Stimulated activated CD8-positive, alpha-beta memory T cell treated with anti-CD3 and anti-CD28 coated beads, Interleukin-12 subunit alpha, Interleukin-12 subunit beta, amount 100 ng/mL, for 1 hour (primary cell): ENCODE results near the gene VAX1.

Experiments
- DNase-seq: peaks from one replicate; pipeline ENCODE4 v3.0.0-alpha.2; 2020; ENCODE audit warnings: low read depth

The VAX1 gene

DNA sequence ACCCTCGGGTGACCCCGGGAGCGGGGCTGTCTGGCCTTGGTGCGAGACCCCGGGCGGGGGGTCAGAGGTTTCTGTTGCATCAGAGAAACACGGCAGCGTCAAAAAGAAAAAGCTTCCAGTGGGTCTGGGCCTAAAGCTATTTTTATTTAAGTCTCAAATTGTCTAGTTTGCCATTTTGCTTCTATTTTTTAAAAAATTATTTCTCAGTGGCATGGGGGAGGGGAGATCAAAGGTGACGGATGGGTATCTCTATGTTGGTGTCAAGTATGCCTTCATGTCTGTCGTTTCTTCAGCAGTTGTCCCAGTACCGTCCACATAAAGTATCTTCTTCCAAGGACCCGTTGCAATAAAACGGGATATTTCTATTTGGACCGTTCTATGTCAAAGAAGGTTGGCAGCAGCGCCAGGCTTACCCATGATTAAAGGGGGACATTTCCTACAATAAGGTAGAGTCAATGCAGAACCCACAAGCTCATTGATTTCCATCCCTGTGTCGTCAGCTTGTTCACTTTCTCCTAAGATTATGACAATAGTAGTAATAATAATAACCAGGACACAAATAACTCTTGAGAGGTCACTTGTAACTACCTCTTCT is 26.0 kb upstream of the VAX1 start:
- no peak for DNase-seq

DNA sequence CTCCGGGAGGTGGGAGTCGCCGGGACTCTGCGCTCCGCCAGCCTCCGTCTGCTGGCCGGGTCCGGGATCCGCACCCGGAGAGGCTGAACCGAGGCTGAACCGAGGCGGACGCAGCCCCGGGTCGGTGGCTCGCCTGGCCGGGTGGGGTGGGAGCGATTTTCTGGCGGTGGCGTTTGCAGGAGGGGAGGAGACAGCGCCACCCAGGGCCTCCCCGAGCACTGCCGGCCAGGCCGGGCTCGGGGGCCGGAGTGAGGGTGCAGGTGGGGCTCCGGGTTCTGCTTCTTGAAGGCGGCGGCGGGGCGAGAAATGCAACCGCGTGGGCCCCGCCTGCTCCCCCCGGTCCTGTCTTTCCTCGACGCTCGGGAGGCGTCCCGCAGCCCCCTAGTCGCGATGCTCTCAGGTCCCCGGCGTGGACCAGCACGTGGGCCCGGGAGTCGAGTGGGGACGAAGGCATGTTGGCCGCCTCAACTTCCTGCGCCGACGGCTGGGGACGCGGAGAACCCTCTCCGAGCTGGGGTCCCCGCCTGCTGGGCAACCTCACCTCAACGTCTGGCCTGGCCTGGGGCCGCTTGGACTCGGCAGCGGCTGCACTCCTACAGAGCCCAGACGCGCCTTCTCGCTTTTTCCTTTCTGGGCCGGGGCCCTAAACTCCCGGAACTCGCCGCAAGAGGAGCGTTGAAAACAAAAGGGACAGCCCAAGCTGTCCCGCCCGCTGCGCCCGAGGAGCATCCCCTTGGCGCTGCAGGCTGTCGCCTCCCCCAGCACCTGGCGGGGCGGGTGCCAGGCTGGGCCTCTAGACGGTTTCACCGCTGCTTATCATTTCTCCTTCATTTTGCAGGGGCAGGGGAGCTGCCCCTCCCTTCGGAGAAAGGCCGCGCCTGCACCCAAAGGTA is 25.2 kb upstream of the VAX1 start:
- no peak for DNase-seq

DNA sequence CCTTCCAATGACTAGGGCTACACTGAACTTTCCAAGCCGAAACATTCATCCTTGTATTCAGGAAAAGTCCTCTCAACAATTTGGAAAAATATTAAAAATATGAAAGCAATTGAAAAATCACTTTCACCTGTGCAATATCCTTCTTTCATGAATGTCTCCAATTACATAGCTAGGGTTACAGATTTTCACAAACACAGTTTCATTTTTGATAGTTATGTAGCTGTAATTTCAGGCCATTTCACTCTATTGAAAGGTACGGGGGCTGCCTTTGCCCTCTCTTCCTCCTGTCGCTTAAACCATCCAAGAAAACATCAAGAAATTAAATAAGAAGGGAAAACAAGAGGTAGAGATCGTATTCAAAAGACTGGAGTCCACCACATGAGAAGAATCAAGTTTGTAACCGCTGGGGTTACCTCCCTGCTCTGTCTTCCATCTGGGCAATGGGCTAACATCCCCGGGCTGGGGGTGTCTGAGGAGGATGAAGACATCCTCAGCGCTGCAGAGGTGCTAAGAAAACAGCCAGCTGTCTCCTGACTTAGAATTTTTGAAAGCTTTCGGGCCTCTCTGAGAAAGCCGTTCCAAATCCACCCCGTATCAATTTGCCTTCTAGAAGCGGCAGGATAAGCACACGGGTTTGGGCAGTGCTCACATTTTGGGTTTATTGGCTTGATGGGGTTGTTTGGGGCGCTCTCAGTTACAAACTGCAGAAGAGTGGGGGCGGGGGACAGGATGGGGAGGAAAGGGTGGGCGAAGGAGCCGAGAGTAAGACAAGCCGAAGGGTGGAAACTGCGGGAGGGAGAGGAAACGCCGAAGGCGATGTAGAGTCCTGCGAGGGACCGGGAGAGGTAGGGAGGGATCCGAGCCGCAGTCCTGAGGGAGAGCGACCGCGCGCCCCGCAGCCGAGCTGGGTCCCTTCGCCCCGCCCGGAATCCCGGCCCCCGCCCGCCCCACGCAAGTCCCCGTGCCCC is 24.3 kb upstream of the VAX1 start:
- no peak for DNase-seq

DNA sequence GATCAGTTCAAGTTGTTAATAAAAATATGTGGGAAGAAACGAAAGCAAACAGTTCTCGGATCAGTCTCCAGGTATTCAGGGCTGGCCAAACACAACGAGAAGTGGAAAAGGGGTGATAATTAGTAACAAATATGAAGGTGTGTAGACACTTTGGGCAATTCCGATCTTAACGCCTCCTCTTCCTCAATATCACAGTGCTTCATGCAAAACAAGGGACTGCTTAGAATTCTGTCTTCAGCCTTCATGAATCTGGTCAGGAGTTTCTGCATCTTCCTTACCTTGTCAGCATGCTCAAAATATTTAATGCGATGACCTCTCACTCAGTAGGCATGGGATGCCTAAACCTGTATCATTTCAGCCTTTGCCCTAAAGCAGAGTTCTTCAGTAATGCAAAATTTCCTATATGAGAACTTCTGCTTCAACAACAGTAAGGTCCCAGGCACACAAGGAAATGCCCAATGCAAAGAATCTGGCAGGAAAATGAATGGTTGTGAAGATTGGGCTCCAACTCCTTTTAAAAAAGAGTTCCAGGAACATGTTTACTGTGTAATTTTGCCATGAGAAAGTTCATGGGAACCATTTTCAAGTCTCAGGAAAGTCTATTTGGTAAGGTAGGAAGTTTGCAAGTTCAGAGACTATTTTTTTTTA is 23.4 kb upstream of the VAX1 start:
- DNase-seq, result no peak

DNA sequence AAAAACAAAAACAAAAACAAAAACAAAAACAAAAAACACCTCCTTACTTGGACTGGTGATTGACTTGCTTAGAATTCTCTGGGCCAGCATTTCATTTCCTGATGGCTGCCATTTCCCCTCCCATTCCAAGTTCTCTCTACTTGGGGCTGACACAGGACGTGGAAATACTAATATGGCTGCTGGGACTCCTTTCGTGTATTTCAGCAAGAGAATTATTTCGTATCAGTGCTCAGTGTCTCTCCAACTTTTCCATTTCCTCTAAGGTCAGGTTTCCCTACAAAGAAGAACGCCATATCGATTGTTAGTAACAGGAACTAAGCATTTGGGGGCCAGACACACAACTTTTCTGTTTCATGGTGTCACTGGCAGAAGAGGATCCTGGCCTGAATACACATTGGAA is 22.5 kb upstream of the VAX1 start:
- no peak for DNase-seq

DNA sequence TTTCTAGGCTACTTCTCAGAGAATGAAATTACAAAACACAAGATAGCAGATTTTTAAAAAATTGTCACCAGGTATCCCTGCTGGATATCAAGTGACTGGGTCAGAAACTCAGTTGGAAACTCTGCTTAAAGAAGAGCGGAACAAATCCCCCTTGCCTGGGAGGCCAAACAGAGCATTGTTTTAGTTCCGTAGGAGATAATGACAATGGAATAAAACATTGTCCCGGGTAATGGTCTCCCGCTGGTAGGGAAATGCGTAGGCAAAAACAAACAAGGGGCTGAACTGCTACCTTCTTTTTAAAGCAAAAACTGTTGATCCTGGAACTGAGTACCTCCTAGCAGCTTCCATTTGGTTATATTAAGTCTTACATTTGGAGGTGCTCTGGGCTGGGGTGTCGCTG is 21.3 kb upstream of the VAX1 start:
- DNase-seq, result no peak

DNA sequence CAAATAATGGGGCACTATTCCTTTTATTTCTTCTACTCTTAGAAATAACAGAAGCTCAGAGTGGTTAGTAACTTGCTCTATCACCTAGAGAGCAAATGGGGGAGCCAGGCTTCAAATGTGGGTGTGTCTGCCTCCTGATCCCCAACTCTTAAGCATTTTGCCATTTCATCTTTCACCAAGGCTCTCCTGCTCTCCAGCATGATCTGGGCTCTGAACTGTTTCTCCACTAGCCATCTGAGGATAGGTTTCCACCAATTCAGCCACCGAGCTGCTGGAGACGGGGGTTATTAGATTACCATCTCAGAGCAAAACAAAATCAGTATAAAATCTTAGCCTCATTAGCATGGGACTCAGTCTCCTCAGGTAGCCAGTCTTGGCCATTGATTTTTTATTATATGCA is 20.2 kb upstream of the VAX1 start:
- DNase-seq, result no peak

DNA sequence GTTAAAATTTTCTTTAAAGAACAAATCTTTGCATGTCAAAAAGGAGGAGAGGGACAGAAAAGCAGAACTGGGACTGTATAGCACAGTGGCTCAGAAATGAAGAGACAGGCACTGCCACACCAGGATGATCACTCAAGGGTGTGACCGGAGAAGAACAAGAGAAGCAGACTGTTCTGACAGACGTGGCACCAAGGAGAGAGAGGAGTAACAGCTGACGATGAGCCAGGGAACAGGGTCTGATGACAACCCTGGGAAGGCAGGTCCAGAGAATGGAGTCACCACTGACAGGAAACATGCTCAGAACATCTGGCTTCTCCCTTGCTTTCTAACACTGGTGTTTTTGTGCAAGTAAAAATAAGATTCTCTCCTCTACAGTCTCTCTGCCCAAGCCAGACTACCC is 14.6 kb upstream of the VAX1 start:
- no peak for DNase-seq

DNA sequence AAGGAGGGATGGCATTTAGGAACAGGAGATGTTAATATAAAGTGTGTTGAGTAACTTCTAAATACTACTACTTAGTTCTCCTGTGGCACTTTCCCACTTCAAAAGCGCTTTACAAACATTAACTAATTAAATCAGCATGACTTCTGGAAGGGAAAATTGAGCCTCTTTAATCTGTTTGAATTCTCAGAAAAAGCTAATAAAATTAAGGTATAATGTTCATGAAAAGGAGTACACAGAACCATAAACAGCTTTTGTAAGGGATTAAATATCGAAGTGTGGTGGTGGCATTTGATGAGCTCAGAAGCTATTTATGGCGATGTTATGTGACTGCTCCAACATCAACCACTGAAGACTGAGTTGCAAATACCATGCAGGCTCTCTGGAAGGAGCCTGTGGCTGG is 10.2 kb upstream of the VAX1 start:
- DNase-seq, result no peak

DNA sequence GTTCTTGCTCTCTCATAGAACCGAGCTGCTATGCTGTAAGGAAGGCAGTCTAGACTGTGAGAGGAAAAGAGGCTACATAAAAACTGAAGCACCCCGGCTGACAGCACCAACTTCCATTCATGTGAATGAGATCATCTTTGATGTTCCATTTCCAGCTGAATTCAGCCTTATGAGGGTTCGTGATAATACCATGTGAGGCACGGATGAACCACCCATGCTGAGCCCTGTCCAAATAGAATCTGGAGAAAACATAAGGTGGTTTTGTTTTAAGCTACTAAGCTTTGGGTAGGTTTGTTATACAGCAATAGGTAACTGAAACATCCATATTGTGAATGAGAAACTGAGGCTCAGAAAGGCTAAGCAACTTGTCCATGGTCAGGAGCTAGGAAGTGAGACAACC is 6.9 kb upstream of the VAX1 start:
- no peak for DNase-seq

DNA sequence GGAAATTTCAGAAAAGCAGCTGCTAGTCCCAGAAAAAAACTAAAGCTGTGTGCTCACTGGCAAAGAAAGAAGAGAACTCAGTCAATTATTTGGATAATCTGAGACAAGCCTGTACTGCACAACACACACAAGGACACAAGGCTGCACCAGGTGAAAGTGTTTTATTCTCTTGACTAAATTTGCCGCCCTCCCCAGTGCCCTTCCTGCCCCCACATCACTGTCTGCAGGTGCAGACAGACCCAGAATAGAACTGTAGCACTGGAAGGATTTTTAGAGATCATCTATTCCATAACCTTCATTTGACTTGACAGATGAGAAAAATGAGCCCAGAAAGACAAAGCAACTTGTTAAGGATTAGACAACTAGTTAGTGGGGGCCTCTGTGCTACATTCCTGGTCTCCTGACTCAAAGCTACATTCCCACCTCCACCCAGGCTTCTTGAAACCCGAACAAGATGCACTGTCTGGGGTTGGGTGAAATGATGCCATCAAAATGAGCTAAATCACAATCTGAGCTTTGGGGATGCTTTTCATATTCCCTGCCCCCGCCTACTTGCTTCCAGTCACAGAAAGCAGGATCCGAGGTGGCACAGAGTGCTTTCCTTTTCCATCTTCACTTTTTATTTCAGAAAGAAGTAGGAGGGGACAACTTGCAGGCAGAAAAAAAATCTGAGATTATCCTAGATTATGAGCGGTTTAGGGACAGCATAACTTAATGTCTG is 5.2 kb upstream of the VAX1 start:
- no peak for DNase-seq

DNA sequence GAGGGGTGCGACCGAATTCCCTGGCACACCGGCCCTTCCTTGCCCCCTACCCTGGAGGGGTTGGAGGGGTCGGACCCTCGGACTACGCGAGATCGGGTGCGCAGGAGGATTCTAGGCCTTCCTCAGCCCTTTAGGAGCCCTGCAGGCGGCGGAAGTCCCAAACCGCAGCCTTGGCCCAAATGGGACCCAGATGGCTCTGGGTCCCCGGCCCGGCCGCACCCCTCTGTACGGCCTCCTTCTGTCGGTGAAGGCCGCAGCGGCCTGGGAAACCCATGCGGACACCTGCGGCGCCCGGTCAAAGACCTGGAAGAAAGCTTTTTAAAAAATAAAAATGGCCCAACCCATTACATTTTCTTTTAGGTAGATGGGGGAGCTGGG is 2.4 kb upstream of the VAX1 start:
- DNase-seq, result no peak

DNA sequence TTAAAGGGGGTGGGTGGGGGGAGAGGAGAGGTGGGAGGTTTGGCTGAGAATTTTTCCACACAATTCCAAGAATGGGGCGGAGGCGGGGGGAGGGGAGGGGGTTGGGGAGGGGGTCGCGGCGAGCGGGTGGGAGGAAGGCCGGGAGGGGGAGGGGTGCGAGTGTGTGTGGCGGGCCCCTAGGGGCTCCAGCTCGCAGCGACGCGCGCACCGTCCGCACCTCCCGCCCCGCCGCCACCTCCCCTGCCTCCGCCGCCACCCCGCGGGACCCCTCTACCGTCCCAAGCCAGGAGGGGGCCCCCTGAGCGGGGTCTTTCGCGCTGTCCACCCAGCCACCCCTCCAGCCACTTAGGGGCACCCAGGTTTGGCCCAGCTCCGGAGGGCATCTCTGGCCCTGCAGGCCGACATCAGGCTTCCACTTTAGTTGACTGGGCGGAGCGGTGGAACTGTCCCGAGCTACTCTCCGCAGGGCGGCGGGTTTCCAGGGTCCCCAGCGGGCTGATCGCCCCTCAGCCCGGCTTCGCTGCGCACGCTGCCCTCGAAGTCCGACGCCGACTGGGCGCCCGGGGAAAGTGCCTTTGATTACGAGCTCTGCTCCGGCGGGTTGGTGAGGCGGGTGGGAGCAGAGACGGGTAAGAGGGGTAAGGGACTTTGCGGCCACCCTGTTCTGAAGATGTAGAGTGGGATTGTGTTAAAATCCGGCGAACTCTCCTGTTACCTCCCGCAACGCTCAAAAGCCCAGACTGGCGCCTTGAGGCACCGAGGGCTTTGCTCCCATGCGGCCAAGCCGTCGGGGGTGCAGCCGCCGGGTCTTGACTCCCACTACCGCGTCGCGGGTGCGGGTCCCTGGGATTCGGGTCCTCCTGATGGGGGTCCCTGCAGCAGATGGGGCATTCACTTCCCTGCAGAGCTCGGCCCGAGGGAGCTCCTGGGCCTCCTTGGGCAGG is 1.8 kb upstream of the VAX1 start:
- DNase-seq, result no peak

DNA sequence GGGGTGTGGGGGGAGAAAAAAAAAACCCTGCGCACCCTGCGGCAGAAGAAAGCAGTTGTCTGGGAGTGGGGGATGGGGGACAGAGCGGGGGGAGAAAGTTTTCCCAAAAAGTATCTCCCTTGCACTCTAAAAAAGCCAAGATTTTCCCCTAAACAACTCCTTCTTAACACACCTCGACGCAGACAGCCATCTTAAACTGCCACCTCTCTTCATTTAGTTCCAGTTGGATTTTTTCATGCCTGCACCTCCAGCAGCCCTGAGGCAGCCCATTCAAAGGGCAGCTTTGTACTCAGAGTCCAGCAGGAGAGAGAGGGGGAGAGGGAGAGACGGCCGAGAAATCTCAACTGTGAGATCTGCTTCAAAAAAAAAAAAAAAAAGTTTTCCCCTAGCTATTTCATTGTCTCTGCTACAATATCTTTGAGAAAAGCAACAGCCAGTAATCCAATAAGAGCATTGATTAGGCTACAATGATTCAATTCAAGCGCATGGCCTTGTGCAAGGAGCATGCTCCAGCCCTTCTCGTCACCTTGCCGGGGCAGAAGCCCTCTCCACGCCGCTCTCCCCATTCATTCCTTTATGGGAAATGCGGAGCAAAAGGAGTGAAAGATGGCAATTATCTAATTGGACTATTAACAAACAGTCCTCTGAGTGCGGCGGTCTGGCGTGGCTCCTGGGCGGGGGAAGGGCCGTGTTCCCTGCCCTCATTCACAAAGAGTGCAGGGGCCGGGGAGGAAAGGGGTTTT is 939 bp upstream of the VAX1 start:
- DNase-seq, result no peak

DNA sequence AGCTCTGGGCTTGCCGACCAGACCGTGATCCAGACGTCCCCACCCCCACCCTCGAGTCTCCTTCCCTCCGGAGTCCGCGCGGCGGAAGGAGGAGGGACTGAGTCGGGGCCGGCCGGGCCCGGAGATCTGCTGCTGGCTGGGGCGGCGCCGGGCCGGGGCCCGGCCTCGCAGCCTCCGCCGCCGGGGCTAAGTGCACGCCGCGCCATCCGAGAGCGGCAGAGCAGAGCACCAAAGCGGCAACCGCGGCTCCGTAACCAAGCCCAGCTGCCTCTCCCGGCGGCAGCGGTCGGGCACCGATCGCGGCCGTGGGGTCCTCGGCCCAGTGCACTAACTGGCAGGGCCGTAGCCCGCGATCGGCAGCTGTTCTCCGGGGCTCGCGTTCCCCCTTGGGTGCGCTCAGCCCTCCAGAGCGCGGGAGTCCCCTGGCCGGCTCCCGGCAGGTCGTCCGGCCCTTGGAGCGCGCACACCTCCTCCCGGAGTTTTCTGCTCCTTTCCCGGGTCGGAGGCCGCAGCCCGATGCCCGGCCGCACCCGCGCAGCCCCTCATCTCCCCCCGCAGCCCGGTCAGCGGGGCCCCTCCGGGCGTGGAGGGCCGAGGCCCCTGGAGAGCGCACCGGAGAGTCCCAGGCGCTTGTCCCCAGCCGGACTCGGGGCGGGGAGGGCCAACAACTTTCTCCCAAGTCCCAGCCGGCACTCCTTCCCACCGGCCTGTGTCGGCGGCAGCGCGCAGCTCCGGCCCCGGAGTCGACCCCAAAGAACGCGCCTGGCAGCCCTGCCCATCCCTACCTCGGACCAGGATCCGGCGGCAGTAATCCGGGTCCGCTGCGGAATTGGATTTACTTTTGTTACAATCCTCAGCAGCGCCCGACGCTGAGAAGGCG is 799 bp downstream of the VAX1 start:
- no peak for DNase-seq

DNA sequence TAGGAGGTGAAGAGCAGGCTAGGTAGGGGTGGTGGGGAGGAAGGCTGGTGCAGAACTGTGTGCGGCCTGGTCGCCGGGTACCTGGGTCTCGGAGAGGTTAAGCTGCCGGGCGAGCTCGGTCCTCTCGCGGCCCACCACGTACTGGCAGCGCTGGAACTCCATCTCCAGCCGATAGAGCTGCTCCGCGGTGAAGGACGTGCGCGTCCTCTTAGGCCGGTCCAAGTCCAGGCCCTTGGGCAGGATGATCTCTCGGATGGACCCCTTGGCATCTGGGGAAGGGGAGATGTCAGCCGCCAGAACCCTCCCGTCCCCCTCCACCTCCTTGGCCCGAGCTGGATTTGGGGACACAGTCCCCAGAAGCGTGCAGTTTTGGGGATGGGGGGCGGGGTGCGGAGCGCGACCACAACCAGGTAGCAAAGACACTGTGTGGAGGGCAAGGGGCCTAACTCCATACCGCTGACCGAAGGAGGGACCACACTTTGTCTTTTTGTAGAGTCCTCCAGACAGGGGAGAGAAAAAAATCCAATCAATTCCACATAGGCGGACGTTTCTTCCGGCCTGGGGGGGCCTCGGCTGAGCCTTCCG is 1.6 kb downstream of the VAX1 start:
- no peak for DNase-seq

DNA sequence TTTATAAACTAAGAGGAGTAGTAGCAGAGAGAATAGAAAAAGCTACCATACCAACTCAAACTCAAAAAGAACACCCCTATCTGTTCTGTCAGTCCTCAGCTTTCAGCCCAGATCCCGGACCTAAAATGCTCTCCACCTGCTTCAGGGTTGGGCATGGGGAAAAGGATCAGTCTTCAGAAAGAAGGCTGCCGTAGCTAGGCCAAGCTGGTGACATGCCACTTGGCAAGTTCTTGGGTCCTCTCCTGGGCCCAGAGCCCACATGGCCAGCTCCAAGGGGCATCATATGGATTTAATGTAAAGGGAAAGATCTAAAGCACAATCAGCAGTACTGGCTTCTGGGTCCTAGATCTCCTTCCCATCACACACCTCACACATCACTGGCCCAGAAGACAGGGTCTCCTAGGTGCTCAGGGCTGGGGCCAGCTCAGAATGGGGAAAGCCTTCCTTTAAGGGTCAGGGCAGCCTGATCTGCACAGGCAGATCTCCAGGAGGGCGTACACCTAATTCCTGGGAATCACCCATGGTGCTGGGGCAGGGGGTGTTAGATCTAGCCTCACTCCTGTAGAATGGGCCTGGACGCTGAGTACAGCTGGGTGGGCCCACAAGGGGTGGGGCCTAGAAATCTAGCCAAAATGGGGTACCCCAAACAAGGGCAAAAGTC is 2.5 kb downstream of the VAX1 start:
- DNase-seq, result no peak

DNA sequence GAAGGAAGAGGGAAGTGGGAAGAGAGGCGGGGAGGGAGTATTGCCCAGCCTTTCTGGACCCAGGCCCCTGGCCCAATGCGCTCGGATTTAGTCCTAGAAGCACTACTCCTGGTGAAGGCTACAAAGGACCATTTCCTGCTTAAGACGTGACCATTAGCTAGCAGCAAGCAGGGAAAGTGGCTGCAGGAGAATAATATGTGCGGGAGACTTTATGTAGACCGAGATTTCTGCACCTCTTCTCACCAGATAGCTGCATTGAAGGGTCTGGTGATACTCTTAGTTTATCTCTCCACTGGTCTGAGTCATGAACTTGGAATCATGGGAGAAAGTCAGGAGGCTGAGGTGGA is 3.1 kb downstream of the VAX1 start:
- DNase-seq, result no peak
